Transverse colon (tissue), 4 donors: ENCODE data around the gene NR4A1.

Source experiments
- CTCF ChIP-seq, 5 experiments: fragments of 200-600 bp in 3 of 5; fragments of 450-650 bp in 2 of 5; sonication (generic) in 3 of 5; IDR thresholded peaks; 1 replicate in 2 of 5; 2 replicates in 3 of 5; pipeline ENCODE4 v1.5.1; 2016 to 2017; ENCODE audit warnings: antibody characterized with exemption in 5 of 5, inconsistent platforms in 3 of 5, mild to moderate bottlenecking in 2 of 5, moderate library complexity in 1 of 5
- POLR2AphosphoS5 ChIP-seq, 3 donors: sonication (generic); formaldehyde crosslinking; IDR thresholded peaks; one replicate each; pipeline ENCODE4 v1.6.1; 2016; ENCODE audit warnings: antibody characterized with exemption in 3 of 3

DNA sequence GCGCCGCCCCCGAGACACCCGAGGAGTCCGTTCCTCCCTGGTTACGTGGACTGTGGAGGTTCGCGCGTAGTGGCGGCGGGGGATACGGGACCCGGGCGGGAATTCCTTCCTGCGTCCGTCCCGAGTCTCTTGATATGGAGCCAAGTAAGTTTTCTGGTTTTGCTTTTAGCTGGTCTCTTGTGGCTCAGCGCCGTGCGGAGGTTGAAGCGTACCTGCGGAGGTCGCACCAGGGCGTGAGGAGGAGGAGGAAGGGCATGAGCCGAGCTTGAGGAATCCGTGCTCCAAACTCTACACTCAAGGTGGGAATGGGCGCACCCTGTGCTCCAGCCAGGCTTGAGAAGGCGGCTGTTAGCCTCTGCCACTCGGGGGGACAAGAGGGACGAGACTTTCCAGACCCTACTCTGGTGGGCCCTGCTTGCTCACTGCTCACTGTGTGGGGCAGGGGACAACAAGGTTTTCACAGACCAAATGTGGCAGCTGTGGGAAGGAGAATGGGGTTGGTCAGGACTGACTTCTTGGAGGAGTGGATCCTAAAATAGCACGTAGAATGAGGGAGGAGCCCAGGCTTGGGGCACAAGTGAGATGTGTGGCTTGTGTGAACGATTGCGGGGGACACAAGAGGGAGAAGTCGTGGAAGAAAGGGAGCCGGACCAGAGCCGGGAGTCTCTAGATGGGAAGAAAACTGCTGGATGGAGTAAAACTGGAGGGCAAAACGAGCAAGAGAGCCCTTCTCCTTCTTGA is 19.1 kb downstream of the NR4A1 start:
- TF ChIP-seq POLR2AphosphoS5 (IDR thresholded peaks at IDR 0.05) (no peak), CTCF (IDR thresholded peaks at IDR 0.05) (no peak)
